K562 (cell line): Measurements from ENCODE around the gene CCDC192. TPM values are rescaled to one million over a fixed set of nuclear protein-coding genes. Genes with fewer than 3 reads are reported as not detected.

ENCODE experiments used
- ATAC-seq: fragments of 200-7000 bp; cut with Tn5 transposase; 3 replicates; pipeline ENCODE4 v1.9.1; 2020; ENCODE audit warnings: moderate library complexity
- BruUV-seq: library from RNA; stranded (reverse); fragments of 400-500 nt; replicated peaks from 2 replicates; lab custom pipeline; 2021; lab: Mats Ljungman, UMichigan
- CTCF ChIA-PET: fragments of 300-600 bp; formaldehyde crosslinking; extraction: SDS; loops from one replicate; lab custom pipeline; 2021; ENCODE audit warnings: low intra/inter-chr PET ratio; lab: Yijun Ruan, JAX
- POLR2A ChIA-PET: fragments of 300-600, 350-650 bp; sonication (Branson Sonifier 250); formaldehyde crosslinking; extraction: SDS; loops from one replicate; lab custom pipeline; 2021; ENCODE audit warnings: antibody characterized with exemption, inconsistent platforms; lab: Yijun Ruan, JAX
- DNase-seq, 4 experiments: peaks; one replicate each; pipeline versions ENCODE4 v3.0.0 to v3.0.0-alpha.2; 2011 to 2018; ENCODE audit warnings: low spot score in 3 of 4, mixed read lengths in 3 of 4; ENCODE audit errors: extremely low read depth in 1 of 4
- FAIRE-seq: peaks from 2 replicates; lab custom pipeline; 2011; peaks lifted over from hg19 to GRCh38; lab: Jason Lieb, UNC
- H2AFZ ChIP-seq: 2 replicates; pipeline ENCODE4 v1.6.0; 2011; ENCODE audit warnings: low read depth, low read length, control low read depth, inconsistent platforms
- H3K27ac ChIP-seq: fragments of 200-600 bp; 3 replicates; pipeline ENCODE4 v1.8.0; 2011; ENCODE audit warnings: low read depth, mild to moderate bottlenecking, control low read depth, inconsistent platforms, low read length, moderate library complexity, mixed read lengths; ENCODE audit errors: extremely low read depth
- H3K27me3 ChIP-seq, 2 experiments: fragments of 300-600 bp in 1 of 2; 2 replicates in 1 of 2; 3 replicates in 1 of 2; pipeline versions ENCODE4 v1.6.0 to v1.8.0; 2011; ENCODE audit warnings: inconsistent platforms in 2 of 2, low read length in 2 of 2, mild to moderate bottlenecking in 1 of 2, mixed read lengths in 1 of 2, moderate library complexity in 1 of 2; ENCODE audit not compliant: control insufficient read depth in 2 of 2, insufficient read depth in 2 of 2
- H3K36me3 ChIP-seq: fragments of 300-600 bp; 3 replicates; pipeline ENCODE4 v1.8.0; 2011; ENCODE audit warnings: mild to moderate bottlenecking, low read length, inconsistent platforms; ENCODE audit not compliant: control insufficient read depth, insufficient read depth
- H3K4me1 ChIP-seq, 2 experiments: fragments of 200-600 bp in 1 of 2; replicated peaks in 1 of 2; 2 replicates in 1 of 2; 3 replicates in 1 of 2; pipeline versions ENCODE4 v1.5.1 to v1.8.0; 2011; ENCODE audit warnings: inconsistent platforms in 2 of 2, low read length in 2 of 2, mild to moderate bottlenecking in 1 of 2, mixed read lengths in 1 of 2, moderate library complexity in 1 of 2; ENCODE audit not compliant: control insufficient read depth in 2 of 2, insufficient read depth in 2 of 2
- H3K4me2 ChIP-seq: 2 replicates; pipeline ENCODE4 v1.6.1; 2011; ENCODE audit warnings: low read length, control low read depth, inconsistent platforms, mixed read lengths; ENCODE audit not compliant: insufficient read depth
- H3K4me3 ChIP-seq: fragments of 200-600 bp; sonication (generic), shearing (Covaris generic); 2 replicates; pipeline ENCODE4 v1.5.1; 2016; ENCODE audit warnings: control low read depth, inconsistent platforms
- H3K79me2 ChIP-seq: fragments of 200-600 bp; 3 replicates; pipeline ENCODE4 v1.8.0; 2011; ENCODE audit warnings: low read length, inconsistent platforms; ENCODE audit not compliant: control insufficient read depth, insufficient read depth
- H3K9ac ChIP-seq, 2 experiments: 2 replicates each; pipeline versions ENCODE4 v1.6.0 to v1.6.1; 2011; ENCODE audit warnings: low read depth in 2 of 2, low read length in 2 of 2, control low read depth in 1 of 2, inconsistent platforms in 1 of 2, mild to moderate bottlenecking in 1 of 2, mixed read lengths in 1 of 2; ENCODE audit not compliant: insufficient read depth in 1 of 2
- H3K9me1 ChIP-seq: one replicate; pipeline ENCODE4 v1.6.0; 2011; ENCODE audit warnings: inconsistent platforms, mild to moderate bottlenecking, low read length, moderate library complexity; ENCODE audit not compliant: control insufficient read depth, insufficient read depth
- H3K9me3 ChIP-seq: replicated peaks from 2 replicates; pipeline ENCODE4 v1.5.1; 2011; ENCODE audit warnings: low read depth, low read length, inconsistent platforms; ENCODE audit not compliant: control insufficient read depth, insufficient read depth
- H4K20me1 ChIP-seq: replicated peaks from 2 replicates; pipeline ENCODE4 v1.6.1; 2011; ENCODE audit warnings: low read length, inconsistent platforms, mixed read lengths; ENCODE audit not compliant: control insufficient read depth, insufficient read depth
- CLOCK ChIP-seq: fragments of 250-450 bp; sonication (Bioruptor Pico); IDR thresholded peaks from 2 replicates; pipeline ENCODE4 v1.4.0; 2020; ENCODE audit warnings: mild to moderate bottlenecking, moderate library complexity, borderline replicate concordance
- E2F8 ChIP-seq: fragments of 450-650 bp; IDR thresholded peaks from 2 replicates; pipeline ENCODE4 v1.7.1; 2018; ENCODE audit warnings: mild to moderate bottlenecking, low read depth; ENCODE audit not compliant: partially characterized antibody
- ELF2 ChIP-seq: fragments of 250-450 bp; sonication (Bioruptor Pico); IDR thresholded peaks from 2 replicates; pipeline ENCODE4 v1.5.0; 2021; ENCODE audit warnings: mild to moderate bottlenecking
- ERF ChIP-seq: fragments of 450-650 bp; formaldehyde crosslinking; IDR thresholded peaks from 2 replicates; pipeline ENCODE4 v1.4.0; 2020; ENCODE audit warnings: mild to moderate bottlenecking, mixed read lengths
- FIP1L1 ChIP-seq: fragments of 200-400 bp; formaldehyde crosslinking; IDR thresholded peaks from 2 replicates; pipeline ENCODE4 v1.6.1; 2018; ENCODE audit warnings: mild to moderate bottlenecking, low read depth, low read length; ENCODE audit not compliant: poor library complexity, severe bottlenecking
- HES1 ChIP-seq: fragments of 450-650 bp; IDR thresholded peaks from 2 replicates; pipeline ENCODE4 v1.6.1; 2016; ENCODE audit warnings: low read depth, mild to moderate bottlenecking, moderate library complexity
- KDM1A ChIP-seq, 2 experiments: fragments of 450-650 bp; IDR thresholded peaks; 2 replicates each; pipeline ENCODE4 v1.6.1; 2016; ENCODE audit warnings: mild to moderate bottlenecking in 2 of 2
- KLF13 ChIP-seq: fragments of 450-650 bp; IDR thresholded peaks from 2 replicates; pipeline ENCODE4 v1.6.1; 2016; ENCODE audit warnings: missing genetic modification characterization, low read depth, mild to moderate bottlenecking, missing compliant biosample characterization, moderate library complexity, borderline replicate concordance
- SMAD3 ChIP-seq: fragments of 450-650 bp; formaldehyde crosslinking; conservative IDR thresholded peaks from 2 replicates; pipeline ENCODE4 v1.4.0; 2020; ENCODE audit warnings: mild to moderate bottlenecking
- ZBTB12 ChIP-seq: fragments of 250-450 bp; sonication (Bioruptor Pico); IDR thresholded peaks from 2 replicates; pipeline ENCODE4 v1.4.0; 2020
- ZNF589 ChIP-seq: fragments of 200-800 bp; sonication (Bioruptor generic); IDR thresholded peaks from 2 replicates; pipeline ENCODE4 v1.6.1; 2016; ENCODE audit warnings: low read depth, missing genetic modification characterization, missing compliant biosample characterization
- WGBS: fragments of 100-300 bp; shearing (Covaris generic); methylation state at CpG from one replicate; pipeline ENCODE4 v1.1.6; 2016; ENCODE audit warnings: low coverage, mixed read lengths; ENCODE audit not compliant: insufficient coverage; ENCODE audit errors: missing lambda C conversion rate; 5-methylcytosine and 5-hydroxymethylcytosine counted together
- in situ Hi-C: fragments of 300-500 bp; cut with MboI; formaldehyde crosslinking; loops from 4 replicates; pipeline ENCODE4 v1.15.0; 2018; ENCODE audit warnings: inconsistent platforms, mixed read lengths
- intact Hi-C: fragments of 100-400 bp; cut with micrococcal nuclease; formaldehyde crosslinking; loops from 2 replicates; pipeline ENCODE4 v1.14.2; 2022
- polyA plus RNA-seq, 8 experiments: library from polyadenylated mRNA; depleted of rRNA in 4 of 8; stranded (reverse) in 5 of 8; unstranded in 3 of 8; fragments of >200 nt; fragmentation: Nextera tagmentation in 2 of 8; fragmentation: Illumina TruSeq in 1 of 8; extraction: Ambion mirVana in 2 of 8; extraction: Trizol in 1 of 8; gene quantifications; 2 replicates each; pipeline versions ENCODE4 v1.2.1 to v1.2.3, GENCODE V29; 2011 to 2014; ENCODE audit warnings: inconsistent platforms in 1 of 8, missing spikeins in 1 of 8
- total RNA-seq, 7 experiments: library from RNA; depleted of rRNA in 6 of 7; stranded (reverse); fragments of >200 nt in 6 of 7; fragmentation: Illumina TruSeq in 2 of 7; extraction: Trizol in 2 of 7; gene quantifications; 2 replicates each; pipeline versions ENCODE4 v1.2.1 to v1.2.3, GENCODE V29; 2011 to 2021; ENCODE audit warnings: low replicate concordance in 1 of 7

The CCDC192 gene
- total and polyA plus RNA-seq, 9 of the 15 experiments (the other 6 are each of a cell fraction or from before 2014, with no cell fraction given) = 0.21 to 0.66 (median 0.38) TPM; not detected in 2

- TF ChIP-seq ZNF589 (CRISPR knock-in tag) = no peak
- no peak for TF ChIP-seq FIP1L1
- TF ChIP-seq SMAD3 (CRISPR knock-in tag) = no peak
- no peak for TF ChIP-seq KDM1A (IDR thresholded peaks at IDR 0.05)
- TF ChIP-seq KLF13 = no peak
Observed at GRCh38 chr5:127916885-127917573, 213.8 kb downstream of the CCDC192 start (continued).

- no TSS peak for BruUV-seq
- POLR2A ChIA-PET = interaction anchor here (0.6 kb wide), 1 partner anchor 275 kb away, joined by 3 read pairs; no protein-coding TSS in a partner anchor
- H3K4me3 ChIP-seq = no peak overlapping the region
- H3K9me1 ChIP-seq = no peaks in the 10 kb centered on the region
- CTCF ChIA-PET = no interaction called here
- DNase-seq (no peak), ATAC-seq (no peak), FAIRE-seq (no peak)
- 5% methylated on average over 5 of the region's 5 CpGs for WGBS
- no peaks in the 10 kb centered on the region for H3K9me3 ChIP-seq
- in situ Hi-C loops (no loop called here), intact Hi-C loops (no loop called here)
- peaks cover 0 to 4% of the 10 kb centered on the region in 2 experiments; a peak in 1 of 5 replicates for H3K27me3 ChIP-seq
- no peak overlapping the region for H3K27ac ChIP-seq
- H3K36me3 ChIP-seq = no peaks in the 10 kb centered on the region
- H2AFZ ChIP-seq = no peak overlapping the region
- H3K4me2 ChIP-seq = no peak overlapping the region
- H3K4me1 ChIP-seq = no peaks in the 10 kb centered on the region
- H4K20me1 ChIP-seq = no peaks in the 10 kb centered on the region
- H3K9ac ChIP-seq = no peak overlapping the region
- no peaks in the 10 kb centered on the region for H3K79me2 ChIP-seq
- TF ChIP-seq ZBTB12 (CRISPR knock-in tag) = no peak
- no peak for TF ChIP-seq HES1
- TF ChIP-seq E2F8 = no peak
- no peak for TF ChIP-seq ERF
- TF ChIP-seq ELF2 (CRISPR knock-in tag) = no peak
- TF ChIP-seq CLOCK = no peak
Observed at GRCh38 chr5:127919006-127919796, 216.0 kb downstream of the CCDC192 start.
